ENCODE data around the gene C10orf95.
"Not testable (repeated sequence)": the region's sequence is repeated elsewhere in the genome, so short reads cannot be mapped to it uniquely, and the experiment has no call there.

The C10orf95 gene

GRCh38 chr10:102451105-102451969 is at the start of gene C10orf95:
Gene C10orf95, minus strand, starts transcription at chr10:102451543. Its CDS starts 450 bp downstream, at chr10:102451093.
- no peak for DNase-seq (ENCODE audit: low read depth)

GRCh38 chr10:102500686-102501085 is 49.3 kb upstream of the C10orf95 start:
- DNase-seq (ENCODE audit: low read depth): not testable (repeated sequence)

GRCh38 chr10:102499356-102499755 is 48.0 kb upstream of the C10orf95 start:
- no peak for DNase-seq (ENCODE audit: low read depth)

- no peak for DNase-seq (ENCODE audit: low read depth)
Observed at GRCh38 chr10:102497545-102497944, 46.2 kb upstream of the C10orf95 start.

GRCh38 chr10:102493771-102494170 is 42.4 kb upstream of the C10orf95 start:
- no peak for DNase-seq (ENCODE audit: low read depth)

- DNase-seq (ENCODE audit: low read depth): no peak
Observed at GRCh38 chr10:102492983-102493382, 41.6 kb upstream of the C10orf95 start.

- no peak for DNase-seq (ENCODE audit: low read depth)
Observed at GRCh38 chr10:102492344-102492939, 41.1 kb upstream of the C10orf95 start.

GRCh38 chr10:102491136-102491535 is 39.8 kb upstream of the C10orf95 start:
- DNase-seq (ENCODE audit: low read depth): no peak

GRCh38 chr10:102485093-102485784 is 33.9 kb upstream of the C10orf95 start:
- DNase-seq (ENCODE audit: low read depth): no peak

GRCh38 chr10:102484021-102484420 is 32.7 kb upstream of the C10orf95 start:
- no peak for DNase-seq (ENCODE audit: low read depth)

GRCh38 chr10:102480396-102480795 is 29.1 kb upstream of the C10orf95 start:
- no peak for DNase-seq (ENCODE audit: low read depth)

- DNase-seq (ENCODE audit: low read depth): no peak
Observed at GRCh38 chr10:102479651-102480050, 28.3 kb upstream of the C10orf95 start.

GRCh38 chr10:102476466-102477141 is 25.3 kb upstream of the C10orf95 start:
- DNase-seq (ENCODE audit: low read depth): no peak

GRCh38 chr10:102475451-102476040 is 24.2 kb upstream of the C10orf95 start:
- no peak for DNase-seq (ENCODE audit: low read depth)

GRCh38 chr10:102473445-102474331 is 22.3 kb upstream of the C10orf95 start:
- DNase-seq (ENCODE audit: low read depth): no peak

GRCh38 chr10:102470579-102471546 is 19.5 kb upstream of the C10orf95 start:
- DNase-seq (ENCODE audit: low read depth): no peak

GRCh38 chr10:102468683-102469082 is 17.3 kb upstream of the C10orf95 start:
- no peak for DNase-seq (ENCODE audit: low read depth)

GRCh38 chr10:102467971-102468438 is 16.7 kb upstream of the C10orf95 start:
- no peak for DNase-seq (ENCODE audit: low read depth)

- no peak for DNase-seq (ENCODE audit: low read depth)
Observed at GRCh38 chr10:102467318-102467717, 16.0 kb upstream of the C10orf95 start.
